Umbilical cord (tissue), 2 donors: ENCODE data around the gene CYP1B1. TPM values are rescaled to one million over a fixed set of nuclear protein-coding genes. Genes with fewer than 3 reads are reported as not detected.

ENCODE experiments used
- DNase-seq: peaks from one replicate; pipeline ENCODE4 v3.0.0-alpha.2; 2015; ENCODE audit warnings: low spot score
- total RNA-seq: library from RNA; depleted of rRNA; stranded (reverse); fragments of >200 nt; gene quantifications from one replicate; pipeline ENCODE4 v1.2.3, GENCODE V29; 2014; ENCODE audit warnings: low replicate concordance; ENCODE audit not compliant: insufficient read depth

Gene CYP1B1
- total RNA-seq, 1 donor from 2014 or later: 24.8 TPM

- DNase-seq: peak; percentile 81
Measured at GRCh38 chr2:38076710-38077430, 919 bp upstream of the CYP1B1 start.

GRCh38 chr2:38076152-38076709 lies 280 bp upstream of the CYP1B1 start:
- peak; percentile 82 for DNase-seq

DNA sequence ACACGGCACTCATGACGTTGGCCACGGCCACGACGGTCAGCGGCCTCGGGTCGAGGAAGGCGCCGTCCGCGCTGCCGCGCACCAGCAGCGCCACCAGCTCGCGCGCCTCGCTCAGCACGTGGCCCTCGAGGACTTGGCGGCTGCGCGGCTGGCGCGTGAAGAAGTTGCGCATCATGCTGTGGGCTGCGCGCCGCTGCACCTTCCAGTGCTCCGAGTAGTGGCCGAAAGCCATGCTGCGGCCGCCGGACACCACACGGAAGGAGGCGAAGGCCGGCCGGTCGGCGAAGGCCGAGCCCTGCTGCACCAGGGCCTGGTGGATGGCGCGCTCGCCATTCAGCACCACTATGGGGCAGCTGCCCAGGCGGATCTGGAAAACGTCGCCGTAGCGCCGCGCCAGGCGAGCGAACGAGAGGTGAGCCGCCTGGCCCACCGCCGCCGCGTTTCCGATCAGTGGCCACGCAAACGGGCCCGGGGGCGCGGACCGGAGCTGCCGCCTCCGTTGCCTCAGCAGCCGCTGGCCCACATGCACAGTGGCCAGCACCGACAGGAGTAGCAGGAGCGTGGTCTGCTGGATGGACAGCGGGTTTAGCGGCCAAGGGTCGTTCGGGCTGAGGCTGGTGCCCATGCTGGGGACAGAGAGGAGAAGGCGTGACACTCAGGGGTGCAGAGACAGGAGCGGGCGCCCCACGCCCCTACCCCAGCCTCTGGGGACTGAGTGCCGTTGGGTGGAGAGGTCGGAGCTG lies 1.0 kb downstream of the CYP1B1 start:
- DNase-seq: no peak

DNA sequence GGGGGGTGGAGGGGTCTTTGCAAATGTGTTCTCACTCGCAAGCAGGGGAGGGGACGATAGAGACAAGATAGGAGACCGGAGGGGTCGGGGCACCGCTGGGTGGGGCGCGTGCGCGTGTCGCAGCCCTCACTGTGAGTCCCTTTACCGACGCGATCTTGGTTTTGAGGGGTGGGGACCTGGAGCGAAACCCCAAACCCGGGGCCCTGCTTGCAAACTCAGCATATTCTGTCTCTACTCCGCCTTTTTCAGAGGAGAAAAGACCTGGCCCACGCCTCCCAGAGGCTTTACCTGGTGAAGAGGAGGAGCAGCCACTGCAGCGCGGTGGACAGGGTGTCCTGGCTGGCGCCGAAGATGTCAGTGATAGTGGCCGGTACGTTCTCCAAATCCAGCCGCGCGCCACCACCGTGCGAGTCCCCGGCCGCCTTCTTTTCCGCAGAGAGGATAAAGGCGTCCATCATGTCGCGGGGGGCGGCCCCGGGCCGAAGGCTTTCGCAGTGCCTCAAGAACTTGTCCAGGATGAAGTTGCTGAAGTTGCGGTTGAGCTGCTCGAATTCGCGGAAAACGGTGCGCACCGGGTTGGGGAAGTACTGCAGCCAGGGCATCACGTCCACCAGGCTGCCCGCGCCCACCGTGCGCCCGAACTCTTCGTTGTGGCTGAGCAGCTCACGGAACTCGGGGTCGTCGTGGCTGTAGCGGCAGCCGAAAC lies 1.7 kb downstream of the CYP1B1 start:
- DNase-seq: no peak

GRCh38 chr2:38073211-38074057 lies 2.5 kb downstream of the CYP1B1 start:
- DNase-seq: no peak

- DNase-seq: no peak
Measured at GRCh38 chr2:38070438-38070837, 5.5 kb downstream of the CYP1B1 start.

DNA sequence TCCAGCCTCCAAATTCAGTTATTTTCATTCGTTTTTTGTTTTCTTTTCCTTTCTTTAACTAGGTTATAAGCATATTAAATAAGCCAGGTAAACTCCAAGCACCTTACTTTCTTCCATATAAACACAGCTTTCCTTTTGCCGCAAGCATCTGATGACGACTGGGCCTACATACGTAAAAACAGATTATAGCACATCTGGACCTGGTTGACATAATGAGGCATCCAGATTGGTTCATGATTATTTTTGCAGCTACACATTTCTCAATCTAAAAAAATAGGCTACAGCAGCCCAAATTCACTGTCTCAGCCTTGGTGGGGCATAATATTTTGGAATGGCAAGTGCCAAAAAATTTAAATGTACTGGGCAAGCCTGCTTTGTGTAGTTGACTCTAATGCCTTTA lies 7.7 kb downstream of the CYP1B1 start:
- DNase-seq: no peak

GRCh38 chr2:38066421-38067115 lies 9.4 kb downstream of the CYP1B1 start:
- no peak for DNase-seq

DNA sequence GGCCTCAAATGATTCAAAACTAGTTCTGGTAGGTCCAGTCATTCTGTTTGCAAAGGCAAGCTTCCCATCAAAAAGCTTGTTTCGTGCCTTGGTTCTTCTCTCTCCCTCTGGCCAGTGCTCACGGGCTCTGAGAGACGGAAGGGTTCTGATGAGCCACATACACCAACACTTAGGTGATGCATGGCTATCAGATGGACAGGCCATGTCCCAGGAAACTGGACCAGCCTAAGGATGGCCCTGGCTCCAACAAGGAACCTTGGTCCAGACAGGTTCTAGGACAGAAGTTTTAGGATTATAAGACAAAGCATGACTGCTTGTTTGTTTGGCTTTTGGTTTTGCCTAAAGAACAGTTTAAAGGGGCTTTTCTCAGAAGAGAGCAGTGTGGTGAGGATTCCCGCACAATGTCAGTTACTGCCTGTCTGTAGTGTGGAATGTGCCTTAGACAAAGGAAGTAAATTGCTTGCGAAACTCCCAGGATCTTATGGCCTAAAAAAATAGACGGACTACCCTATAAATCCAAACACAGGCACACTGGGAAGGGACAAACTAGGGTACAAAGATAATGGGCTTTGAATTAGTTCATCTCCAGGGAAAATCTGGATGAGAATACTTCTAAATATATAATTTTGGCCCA lies 10.3 kb downstream of the CYP1B1 start:
- no peak for DNase-seq

- DNase-seq: no peak
Measured at GRCh38 chr2:38064801-38065501, 11.0 kb downstream of the CYP1B1 start.

DNA sequence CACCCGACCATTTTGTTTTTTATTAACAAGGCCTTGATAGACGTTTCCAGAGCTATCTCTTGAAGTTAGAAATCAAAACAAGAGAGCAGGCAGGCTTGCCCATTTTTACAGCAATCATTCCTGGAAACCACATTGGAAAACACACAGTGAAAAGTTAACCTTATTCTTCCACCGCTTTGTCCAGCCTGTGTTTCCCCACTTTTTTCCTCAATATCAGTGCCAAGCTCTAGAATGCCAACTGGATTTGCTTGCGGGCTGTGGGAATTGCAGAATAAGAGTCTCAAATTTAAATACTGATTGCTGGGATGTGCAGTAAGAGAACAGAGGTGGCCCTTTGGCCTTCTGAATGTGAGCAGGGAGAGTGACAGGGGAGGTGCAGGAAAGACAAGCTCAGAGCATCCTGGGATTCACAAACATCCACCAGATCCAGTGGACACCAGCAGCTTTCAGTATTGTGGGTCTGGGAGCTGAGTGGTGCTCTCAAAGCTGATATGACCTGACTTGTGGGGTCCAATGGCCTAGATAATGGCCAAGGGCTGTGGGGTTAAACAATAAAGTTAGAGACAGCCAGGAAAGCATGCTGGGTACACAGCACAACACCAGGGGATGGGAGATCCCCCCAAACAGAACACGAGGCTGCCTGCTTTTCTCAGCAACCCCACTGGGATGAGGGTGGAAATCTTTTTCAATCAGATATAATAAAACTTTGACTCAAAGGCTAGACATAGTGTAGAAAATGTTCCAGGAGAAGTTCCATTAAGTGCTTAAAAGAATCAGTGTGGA lies 15.5 kb downstream of the CYP1B1 start:
- no peak for DNase-seq

GRCh38 chr2:38057651-38058410 lies 18.1 kb downstream of the CYP1B1 start:
- DNase-seq: no peak

GRCh38 chr2:38056216-38056615 lies 19.7 kb downstream of the CYP1B1 start:
- no peak for DNase-seq

- peak; percentile 10 for DNase-seq
Measured at GRCh38 chr2:38045811-38046210, 30.1 kb downstream of the CYP1B1 start.

- DNase-seq: no peak
Measured at GRCh38 chr2:38039121-38039910, 36.6 kb downstream of the CYP1B1 start.

DNA sequence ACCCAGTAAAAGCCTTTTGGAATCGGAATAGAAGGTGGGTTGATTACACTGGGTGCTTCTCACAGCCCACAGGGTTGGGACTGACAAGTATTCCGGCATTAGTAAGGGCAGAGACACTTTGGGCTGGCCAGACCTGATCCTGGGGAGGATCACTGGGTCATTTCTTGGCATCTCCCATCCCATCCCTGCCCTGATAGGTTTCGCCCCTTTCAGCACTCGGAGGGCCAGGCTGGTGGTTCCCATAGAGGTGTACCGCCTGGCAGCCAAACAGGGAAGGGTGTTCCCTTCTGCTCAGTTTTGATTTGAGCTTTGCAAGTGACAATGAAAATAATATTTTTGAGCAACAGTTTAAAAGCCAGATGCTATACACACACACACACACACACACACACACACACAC lies 37.3 kb downstream of the CYP1B1 start:
- DNase-seq: no peak
